NCI-H345 treated with DMSO at 0.1 percent for 48 hours (cell line): ENCODE results near the gene MARCHF4.
"Not testable (repeated sequence)": the region's sequence is repeated elsewhere in the genome, so short reads cannot be mapped to it uniquely, and the experiment has no call there.

Experiments used
- DNase-seq: peaks from one replicate; lab custom pipeline; 2025; ENCODE audit not compliant: unreplicated experiment; lab: John Stamatoyannopoulos, UW

The MARCHF4 gene

DNA sequence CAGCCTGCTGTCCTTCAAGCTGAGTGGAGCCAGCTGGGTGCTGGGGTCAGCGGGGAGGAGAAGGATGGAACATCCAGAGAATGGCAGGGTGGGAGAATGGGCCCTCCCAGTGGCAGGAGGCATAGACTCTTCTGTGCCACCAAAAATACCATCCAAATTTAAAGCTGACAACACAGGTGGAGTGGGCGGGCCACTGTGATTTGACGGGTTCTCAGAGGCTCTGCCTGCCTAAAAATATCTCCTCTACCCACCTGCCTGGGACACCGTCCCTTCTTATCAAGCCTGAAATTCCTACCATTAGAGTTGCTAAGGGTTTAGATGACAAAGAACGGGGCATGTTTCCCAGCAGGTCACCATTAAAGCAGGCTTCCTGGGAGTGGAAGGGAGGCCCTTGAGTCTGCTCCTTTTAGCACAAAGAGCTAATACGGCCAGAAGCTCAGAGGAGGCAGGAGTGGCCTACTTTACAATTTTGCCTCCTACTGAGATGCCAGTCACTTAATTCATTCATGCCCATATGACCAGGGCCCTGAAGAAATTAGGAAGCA lies 19.8 kb upstream of the MARCHF4 start:
- no peak for DNase-seq

DNA sequence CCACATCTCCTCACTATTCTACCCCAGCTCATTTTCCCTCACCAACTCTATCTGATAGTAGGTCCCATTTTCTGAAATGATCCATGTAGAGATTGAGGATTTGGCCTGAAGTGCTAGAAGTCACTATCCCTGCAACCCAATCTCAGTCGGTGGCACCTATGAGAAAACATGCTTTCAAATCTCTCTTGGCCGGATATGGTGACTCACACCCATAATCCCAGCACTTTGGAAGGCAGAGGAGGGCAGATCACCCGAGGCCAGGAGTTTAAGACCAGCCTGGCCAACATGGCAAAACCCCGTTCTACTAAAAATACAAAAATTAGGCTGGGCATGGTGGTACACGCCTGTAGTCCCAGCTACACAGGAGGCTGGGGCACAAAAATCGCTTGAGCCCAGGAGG lies 19.1 kb upstream of the MARCHF4 start:
- DNase-seq, result no peak

DNA sequence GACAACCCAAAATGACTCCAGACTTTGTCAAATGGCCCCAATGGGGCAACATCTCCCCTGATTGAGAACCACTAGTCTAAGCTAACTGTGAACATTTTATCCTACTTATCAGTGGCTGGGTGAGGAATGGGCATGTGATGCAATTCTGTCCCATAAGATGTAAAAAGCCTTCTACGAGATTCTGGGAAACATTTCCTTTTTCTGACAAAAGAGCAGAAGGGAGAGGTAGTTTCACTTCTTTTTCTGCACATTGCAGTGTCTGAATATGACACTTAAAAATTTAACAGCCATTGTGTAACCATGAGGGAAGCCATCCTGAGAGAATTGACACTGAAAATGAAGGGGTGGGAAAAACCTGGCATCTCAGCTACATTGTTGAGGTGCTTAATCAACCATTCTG lies 17.3 kb upstream of the MARCHF4 start:
- DNase-seq, result no peak

DNA sequence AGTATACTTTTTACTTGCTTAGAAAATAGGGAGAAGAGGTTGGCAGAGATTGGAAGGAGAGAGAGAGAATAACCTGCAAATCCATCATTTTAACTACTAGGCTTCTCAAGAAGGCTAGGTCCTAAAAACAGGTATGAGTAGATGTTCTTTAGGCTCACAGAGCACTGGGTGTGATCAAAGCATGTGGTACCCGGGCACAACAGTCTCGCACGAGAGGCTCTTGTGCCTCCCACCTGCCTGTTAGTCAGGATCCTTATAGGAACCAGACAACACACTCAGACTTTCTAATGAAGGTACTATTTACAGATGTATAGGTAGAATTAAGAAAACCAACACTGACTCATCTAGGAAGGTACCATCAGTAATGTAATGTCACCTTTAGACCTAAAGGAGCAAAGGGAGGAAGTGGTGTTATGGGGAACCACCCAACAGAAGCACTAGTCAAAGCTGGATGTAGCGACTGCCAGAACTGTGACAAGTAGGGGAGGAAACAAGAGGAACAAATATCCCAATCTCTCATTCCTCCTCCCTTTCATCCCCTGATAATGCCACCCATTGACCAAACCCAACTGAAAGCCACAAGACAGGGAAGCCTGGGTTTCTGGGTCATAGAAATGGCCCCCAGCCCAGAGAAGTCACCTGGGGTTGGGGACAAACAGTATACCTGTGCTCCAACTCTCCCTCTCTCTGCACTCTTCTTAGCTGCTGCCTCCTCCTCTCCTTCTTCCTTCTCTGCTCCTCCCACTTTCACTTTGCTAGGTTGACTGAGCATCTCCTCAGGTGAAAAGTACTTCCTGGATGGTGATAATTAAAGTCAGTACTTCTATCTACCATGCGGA lies 16.0 kb upstream of the MARCHF4 start:
- no peak for DNase-seq

DNA sequence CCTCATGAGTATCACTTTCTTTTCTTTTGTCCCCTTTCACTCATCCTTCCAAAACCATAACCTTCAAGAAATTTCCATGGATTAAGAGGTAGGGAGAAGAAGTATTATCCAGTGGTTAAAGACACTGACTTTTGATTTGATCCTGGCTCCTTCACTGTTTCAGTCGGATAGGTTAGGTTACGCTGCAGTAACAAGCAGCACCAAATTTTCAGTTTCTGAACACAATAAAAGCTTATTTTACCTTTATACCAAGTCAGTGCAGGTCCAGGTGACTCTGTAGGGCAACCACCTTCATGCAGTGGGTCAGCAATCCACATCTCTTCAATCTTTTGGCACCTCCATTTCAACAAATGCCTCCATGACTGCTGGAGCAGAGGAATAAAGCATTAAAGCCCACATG lies 15.0 kb upstream of the MARCHF4 start:
- no peak for DNase-seq

DNA sequence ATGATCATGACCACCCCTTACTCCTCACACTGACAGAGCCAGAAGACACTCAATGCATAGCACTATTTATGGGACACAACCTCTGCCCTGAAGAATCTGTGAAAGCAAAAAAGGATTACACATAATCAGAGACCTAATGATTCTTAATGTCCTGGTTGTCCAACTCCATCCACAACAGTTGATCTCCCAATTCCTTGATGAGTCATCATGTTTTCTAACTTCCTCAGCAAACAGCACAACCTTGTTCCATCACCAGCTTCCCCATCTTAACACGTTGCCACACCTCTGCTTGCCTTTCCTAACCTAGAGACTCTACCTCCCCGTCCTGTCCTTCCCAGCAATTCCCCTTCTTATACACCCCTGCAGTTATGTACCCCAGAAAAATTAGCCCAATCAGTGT lies 13.2 kb upstream of the MARCHF4 start:
- DNase-seq, result no peak

DNA sequence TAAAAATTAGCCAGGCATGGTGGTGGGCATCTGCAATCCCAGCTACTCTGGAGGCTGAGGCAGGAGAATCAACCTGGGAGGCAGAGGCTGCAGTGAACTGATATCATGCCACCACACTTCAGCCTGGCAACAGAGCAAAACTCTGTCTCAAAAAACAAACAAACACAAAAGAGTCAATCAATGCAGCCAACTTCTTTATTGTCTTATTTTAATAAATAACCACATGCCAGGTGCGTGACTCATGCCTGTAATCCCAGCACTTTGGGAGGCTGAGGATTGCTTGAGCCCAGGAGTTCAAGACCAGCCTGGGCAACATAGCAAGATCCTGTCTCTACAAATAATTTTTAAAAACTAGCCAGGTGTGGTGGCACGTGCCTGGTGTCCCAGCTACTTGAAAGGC lies 12.1 kb upstream of the MARCHF4 start:
- not testable (repeated sequence) for DNase-seq

DNA sequence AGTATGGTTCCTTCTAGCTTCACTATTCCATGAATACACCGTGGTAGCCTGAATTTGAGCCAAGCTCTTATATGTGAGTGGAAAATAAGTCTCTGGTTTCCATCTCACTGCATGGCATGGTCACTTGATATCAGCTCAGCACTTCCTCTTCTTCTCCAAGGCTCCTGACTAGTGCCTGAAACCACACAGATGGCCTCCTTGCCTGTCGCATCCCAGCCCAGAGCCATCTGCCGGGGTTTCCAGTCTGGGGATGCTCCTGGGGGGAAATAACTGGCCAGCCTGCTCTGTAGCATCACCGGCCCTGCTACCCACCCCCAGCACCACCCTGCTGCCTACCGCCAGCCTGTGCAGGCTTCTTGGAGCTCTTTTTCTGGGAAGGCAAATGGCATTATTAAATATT lies 7.7 kb upstream of the MARCHF4 start:
- no peak for DNase-seq

DNA sequence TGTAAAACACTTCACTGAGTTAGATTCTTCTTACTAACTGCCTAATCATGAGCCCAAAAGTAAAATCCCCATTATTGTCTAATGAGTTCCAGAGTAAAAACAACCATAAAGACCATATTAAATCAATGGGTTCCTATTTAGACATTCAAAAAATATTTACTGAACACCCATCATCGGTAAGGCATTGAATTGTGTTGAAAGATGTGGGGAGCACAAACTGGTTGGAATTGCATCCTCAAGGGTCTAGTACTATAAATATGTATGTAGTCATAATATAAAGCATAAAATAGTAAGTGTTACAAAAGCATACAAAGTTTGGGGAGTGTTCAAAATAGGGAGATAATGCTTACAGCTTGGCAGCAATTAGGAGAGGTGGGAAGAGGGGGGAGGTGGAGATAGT lies 3.0 kb upstream of the MARCHF4 start:
- no peak for DNase-seq

DNA sequence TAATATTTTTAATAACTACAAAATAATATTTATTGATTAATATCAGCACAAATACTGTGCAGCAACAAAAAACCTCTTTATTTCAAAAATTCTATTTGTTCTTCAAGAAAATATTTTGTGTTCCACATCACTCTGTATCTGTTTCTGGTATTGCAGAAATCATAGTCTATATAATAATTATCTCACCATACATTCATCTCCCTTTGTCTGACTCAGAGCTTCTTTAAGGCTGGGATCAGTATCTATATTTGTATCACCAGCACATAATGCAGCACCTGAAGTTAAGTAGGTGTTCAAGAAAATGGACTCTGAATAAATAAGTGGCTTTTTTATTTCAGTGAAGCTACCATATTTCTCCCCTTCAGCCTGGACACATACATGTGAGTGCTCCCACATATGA lies 1.6 kb upstream of the MARCHF4 start:
- no peak for DNase-seq

DNA sequence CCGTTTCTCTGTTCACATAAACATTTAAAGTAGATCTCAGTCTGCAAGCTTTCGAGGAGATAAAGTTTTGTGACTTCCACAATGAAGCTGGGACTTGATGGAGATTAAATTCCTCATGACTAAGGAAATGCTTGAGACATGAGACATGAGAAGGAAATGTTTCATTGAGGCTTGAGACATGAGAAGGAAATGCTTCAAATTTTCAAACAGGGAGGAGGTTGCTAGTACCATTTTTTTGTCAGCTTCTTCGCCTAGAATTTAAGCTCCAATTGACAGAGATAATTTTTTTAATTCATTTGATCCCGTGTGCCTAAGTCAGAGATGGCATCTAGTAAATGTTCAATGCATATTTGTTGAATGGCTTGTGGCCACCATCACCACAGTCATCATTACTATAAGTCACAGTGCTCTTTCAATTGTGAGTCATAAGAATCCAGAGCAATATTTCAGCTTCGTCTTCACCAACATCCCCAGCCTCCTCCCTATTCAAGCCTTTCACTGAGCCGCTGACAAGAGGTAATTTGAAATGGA lies 543 bp upstream of the MARCHF4 start:
- DNase-seq, result no peak

DNA sequence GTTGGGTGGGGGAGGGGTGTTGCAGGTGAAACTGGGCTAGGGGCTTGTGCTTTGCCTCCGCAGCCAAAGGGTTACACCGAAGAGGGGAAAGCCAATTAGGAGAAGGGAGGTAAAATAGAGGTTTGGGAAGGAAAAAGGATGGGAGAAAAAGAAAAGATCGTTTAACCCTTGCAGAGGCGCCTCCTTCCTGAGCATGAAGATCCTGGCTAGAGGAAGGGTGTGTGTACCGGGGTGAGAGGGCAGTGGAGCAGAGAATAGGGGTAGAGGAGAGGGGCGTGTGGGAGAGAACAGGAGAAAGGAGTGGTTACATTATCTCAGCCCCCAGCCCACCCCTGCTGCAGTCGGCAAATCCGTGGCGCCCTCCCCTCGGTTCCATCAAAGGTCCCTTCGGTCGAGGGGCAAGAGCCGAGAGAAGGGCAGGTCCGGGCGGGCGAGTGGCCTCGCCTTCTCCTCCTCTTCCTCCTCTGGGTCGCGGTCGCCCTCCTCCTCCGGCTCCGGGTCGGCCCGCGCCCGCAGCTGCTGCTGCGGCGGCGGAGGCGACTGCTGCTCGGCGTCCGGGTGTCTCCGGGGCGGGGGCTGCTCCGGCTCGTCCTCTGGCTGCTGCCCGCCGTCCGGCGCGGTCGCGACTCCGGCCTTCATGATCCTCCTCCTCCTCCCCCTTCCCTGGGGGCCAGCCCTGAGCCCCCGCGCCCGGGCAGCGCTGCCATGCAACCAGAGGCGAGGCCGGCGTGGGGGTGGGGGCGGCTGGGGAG lies 1.1 kb downstream of the MARCHF4 start:
- DNase-seq, result no peak

DNA sequence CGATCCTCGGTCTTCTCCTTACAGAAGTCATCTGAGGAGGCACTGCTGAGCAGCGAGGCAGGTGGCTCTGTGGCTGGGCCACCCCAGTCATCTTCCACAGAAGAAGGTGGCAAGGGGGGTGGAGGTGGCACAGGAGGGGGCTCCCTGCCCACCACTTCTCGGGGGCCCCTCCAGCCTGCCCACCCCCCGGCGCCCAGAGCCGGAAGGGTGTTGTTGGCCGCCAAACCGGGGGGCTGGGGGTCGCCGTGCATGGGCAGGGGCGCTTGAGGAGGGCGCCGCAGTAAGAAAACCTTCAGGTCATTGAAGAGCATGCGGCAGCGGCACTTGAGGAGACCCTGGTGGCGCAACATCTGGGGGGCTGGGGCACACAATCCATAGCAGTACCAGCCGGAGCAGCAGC lies 2.5 kb downstream of the MARCHF4 start:
- no peak for DNase-seq

DNA sequence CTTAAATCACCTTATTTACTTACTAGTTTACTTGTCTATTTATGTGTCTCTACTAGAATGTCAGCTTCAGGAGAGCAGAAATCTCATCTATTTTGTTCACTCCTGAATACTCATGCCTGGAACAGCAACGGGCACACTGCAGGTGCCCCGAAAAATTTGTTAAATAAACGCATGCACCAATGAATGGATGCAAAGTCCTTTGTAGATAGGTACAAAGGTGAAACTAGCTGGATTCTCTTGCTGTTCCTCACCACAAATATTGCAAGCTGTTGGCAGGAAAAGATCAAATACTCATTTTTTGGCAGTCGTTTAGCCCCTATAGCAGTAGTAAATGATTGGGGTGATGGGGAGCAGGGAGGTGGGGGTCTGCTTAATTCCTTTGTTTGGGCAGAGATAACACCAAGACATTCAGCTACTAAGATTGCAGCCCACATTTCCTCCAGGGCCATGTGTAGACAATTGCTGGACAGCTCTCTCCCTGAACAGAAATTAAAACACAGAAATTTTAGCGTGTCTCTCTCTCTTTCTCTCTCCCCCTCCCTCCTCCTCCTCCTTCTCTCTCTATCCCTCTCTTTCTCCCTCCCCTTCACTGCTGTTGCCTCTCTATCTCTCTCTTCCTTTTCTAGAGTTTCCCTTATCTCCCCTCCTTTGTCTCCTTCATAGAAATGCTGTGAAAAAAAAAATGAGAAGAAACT lies 5.4 kb downstream of the MARCHF4 start:
- no peak for DNase-seq

DNA sequence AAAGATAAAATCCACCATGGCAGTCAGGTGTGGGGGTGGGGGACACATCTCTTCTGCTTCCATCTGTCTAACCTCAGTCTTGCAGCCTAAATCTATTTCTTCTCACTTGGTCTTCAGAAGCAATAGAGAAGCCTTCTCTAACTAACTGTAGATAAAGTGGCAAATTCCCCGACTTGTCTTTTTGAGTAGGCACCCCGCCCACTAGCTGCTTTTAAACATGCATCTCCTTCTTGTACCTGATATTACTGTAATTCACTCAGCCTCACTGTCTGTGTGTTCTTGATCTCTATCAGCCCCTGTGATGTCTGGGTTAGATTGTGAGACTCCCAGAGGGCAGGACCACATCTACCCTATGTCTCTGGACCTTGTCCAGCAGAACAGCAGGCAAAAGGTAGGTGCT lies 6.8 kb downstream of the MARCHF4 start:
- no peak for DNase-seq

DNA sequence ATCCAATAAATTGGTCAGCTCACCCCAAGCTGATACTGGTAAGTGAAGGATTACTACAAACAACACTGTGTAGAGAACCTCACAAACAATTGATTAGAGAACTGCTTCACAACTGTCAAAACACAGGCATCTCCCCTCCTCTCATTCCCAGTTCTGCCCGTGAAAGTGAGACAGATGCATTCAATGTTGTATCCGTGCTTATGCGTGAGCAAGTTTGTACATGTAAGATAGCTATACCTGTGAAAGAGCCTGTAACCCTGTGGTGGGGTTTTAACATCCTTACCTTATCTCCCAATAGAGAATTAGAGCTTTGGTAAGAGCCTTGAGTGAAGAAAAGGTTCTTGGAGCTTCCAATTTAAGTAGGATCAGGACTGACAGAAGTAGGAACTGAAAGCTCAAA lies 9.1 kb downstream of the MARCHF4 start:
- DNase-seq, result no peak

DNA sequence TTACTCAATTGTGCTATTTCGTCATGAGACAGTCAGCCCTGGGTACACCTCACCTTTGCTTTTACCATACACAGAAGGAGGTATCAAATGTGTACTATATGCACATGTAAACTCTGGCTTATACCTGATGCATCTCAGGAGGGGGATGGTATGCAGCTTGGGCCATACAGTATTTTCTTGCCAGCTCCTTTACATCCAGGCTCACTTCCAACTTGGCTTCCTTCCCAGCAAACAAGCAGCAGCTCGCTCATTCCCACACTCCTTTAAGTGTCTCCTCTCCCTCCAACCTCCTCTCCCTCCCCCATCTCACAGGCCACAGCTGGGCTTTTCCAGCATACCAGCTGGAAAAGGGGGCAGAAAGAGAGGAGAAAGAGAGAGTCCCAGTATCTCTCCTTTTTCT lies 9.6 kb downstream of the MARCHF4 start:
- no peak for DNase-seq

DNA sequence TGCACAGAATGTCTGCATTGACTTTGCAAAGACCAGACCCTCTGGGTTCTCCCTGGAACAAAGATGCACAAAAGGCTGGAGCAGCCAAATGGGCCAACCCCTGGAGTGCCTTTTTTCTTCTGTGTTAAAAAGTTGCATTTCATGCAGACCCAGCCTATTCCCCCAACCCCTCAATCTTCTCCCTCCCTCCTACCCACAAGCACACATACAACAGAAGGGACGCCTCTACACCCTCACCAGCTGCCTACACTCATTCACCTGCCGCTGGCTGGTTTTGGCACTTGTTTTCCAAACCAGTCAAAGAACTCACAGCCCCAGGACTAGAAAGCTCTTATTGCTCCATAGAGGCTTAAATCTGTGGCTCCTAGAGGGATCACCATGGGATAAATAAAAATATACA lies 16.6 kb downstream of the MARCHF4 start:
- no peak for DNase-seq

DNA sequence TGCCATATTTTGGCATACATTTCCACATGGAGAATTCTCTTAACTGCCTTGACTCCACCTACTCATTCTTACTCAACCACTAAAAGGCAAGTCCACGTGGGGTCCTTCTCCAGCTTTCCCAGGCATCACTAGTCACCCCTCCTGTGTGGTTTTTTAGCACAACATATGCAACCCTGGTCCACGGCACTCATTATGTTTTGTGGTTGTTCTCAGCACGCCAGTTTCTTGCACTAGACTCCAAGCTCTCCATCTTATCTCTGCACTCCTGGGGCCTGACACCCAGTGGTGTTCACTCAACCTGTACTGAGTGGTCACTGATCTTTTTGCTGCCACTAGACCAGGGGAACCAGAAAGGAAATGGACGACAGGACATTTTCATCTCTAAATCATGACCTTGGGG lies 18.0 kb downstream of the MARCHF4 start:
- no peak for DNase-seq

DNA sequence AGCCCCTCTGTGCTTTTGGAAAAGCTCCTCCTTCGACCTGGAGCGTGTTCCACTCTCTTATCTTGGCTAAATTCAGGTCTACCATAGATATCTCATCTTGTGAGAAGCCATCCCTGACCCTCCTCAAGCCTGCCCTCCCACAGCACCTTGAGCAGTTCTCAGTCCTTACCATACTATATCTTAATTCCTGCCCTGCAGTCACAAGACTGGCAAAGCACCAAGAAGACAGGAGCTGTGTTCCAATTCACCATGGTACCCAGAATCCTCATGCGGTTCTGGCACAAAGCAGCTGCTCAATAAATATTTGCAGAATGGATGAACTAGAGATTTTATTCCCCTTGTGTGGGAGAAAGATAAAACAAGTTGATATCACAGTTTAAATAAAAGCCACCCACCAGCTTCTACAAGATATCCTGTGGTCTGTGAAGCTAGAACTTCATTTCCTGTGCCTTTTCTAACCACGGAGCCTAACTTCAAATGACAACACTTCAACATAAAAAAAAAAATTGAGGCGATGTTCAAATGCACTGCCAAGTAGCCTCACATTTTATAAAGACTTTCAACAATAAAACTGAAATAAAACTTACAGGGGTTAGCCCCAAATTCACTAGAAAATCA lies 19.5 kb downstream of the MARCHF4 start:
- no peak for DNase-seq
